GM23338 (cell line): Measurements from ENCODE around the gene TFIP11. TPM values are rescaled to one million over a fixed set of nuclear protein-coding genes. Genes with fewer than 3 reads are reported as not detected.

Experiments used
- ATAC-seq: fragments of 200-7000 bp; cut with Tn5 transposase; 3 replicates; pipeline ENCODE4 v1.9.1; 2020
- DNase-seq: peaks from one replicate; pipeline ENCODE4 v3.0.0-alpha.2; 2015; ENCODE audit warnings: low spot score
- H2AFZ ChIP-seq: fragments of 200-600 bp; sonication (generic); 2 replicates; pipeline ENCODE4 v1.8.0; 2016; ENCODE audit warnings: antibody characterized with exemption, mild to moderate bottlenecking, moderate library complexity
- H3F3A ChIP-seq: fragments of 200-600 bp; sonication (generic); replicated peaks from 2 replicates; pipeline ENCODE4 v1.8.0; 2017; ENCODE audit warnings: antibody characterized with exemption, mixed run types, low read depth
- H3K27ac ChIP-seq: fragments of 200-600 bp; sonication (generic); 2 replicates; pipeline ENCODE4 v1.6.1; 2016; ENCODE audit warnings: low read depth
- H3K27me3 ChIP-seq: fragments of 200-600 bp; sonication (generic); 2 replicates; pipeline ENCODE4 v1.8.0; 2016; ENCODE audit warnings: mild to moderate bottlenecking, mixed run types, moderate library complexity; ENCODE audit not compliant: insufficient read depth
- H3K36me3 ChIP-seq: fragments of 200-600 bp; sonication (generic); 2 replicates; pipeline ENCODE4 v1.8.0; 2016; ENCODE audit warnings: mild to moderate bottlenecking; ENCODE audit not compliant: insufficient read depth
- H3K4me1 ChIP-seq: fragments of 200-600 bp; sonication (generic); 2 replicates; pipeline ENCODE4 v1.8.0; 2016; ENCODE audit warnings: mild to moderate bottlenecking, moderate library complexity; ENCODE audit not compliant: insufficient read depth
- H3K4me2 ChIP-seq: fragments of 200-600 bp; sonication (generic); 2 replicates; pipeline ENCODE4 v1.7.1; 2017; ENCODE audit warnings: mixed run types
- H3K4me3 ChIP-seq: fragments of 200-600 bp; sonication (generic); 2 replicates; pipeline ENCODE4 v1.6.1; 2016; ENCODE audit warnings: mixed run types
- H3K79me2 ChIP-seq: fragments of 200-600 bp; sonication (generic); replicated peaks from 2 replicates; pipeline ENCODE4 v1.8.0; 2017; ENCODE audit warnings: mild to moderate bottlenecking; ENCODE audit not compliant: insufficient read depth
- H3K9me2 ChIP-seq: fragments of 200-600 bp; sonication (generic); 2 replicates; pipeline ENCODE4 v1.8.0; 2017; ENCODE audit not compliant: insufficient read depth
- H4K20me1 ChIP-seq: fragments of 200-600 bp; sonication (generic); replicated peaks from 2 replicates; pipeline ENCODE4 v1.8.0; 2017; ENCODE audit warnings: mild to moderate bottlenecking; ENCODE audit not compliant: insufficient read depth
- H3K27ac Mint-ChIP-seq: 2 replicates; pipeline ENCODE4 v1.8.0; 2020; ENCODE audit warnings: inconsistent platforms, mild to moderate bottlenecking, moderate library complexity, mixed read lengths
- H3K27me3 Mint-ChIP-seq: 3 replicates; pipeline ENCODE4 v1.8.0; 2022; ENCODE audit warnings: low read depth, mild to moderate bottlenecking, moderate library complexity, mixed read lengths, inconsistent platforms; ENCODE audit not compliant: insufficient read depth, poor library complexity
- H3K36me3 Mint-ChIP-seq: 3 replicates; pipeline ENCODE4 v1.8.0; 2021; ENCODE audit warnings: low read depth, mild to moderate bottlenecking, inconsistent platforms, moderate library complexity, mixed read lengths
- H3K4me1 Mint-ChIP-seq: 3 replicates; pipeline ENCODE4 v1.8.0; 2020; ENCODE audit warnings: mild to moderate bottlenecking, inconsistent platforms, mixed read lengths
- H3K4me3 Mint-ChIP-seq: 3 replicates; pipeline ENCODE4 v1.8.0; 2021; ENCODE audit warnings: moderate library complexity, mild to moderate bottlenecking, inconsistent platforms, mixed read lengths
- H3K9me3 Mint-ChIP-seq: 3 replicates; pipeline ENCODE4 v1.8.0; 2020; ENCODE audit warnings: moderate library complexity, mild to moderate bottlenecking, inconsistent platforms, mixed read lengths
- CREB1 ChIP-seq: fragments of 250-450 bp; sonication (Bioruptor Pico); IDR thresholded peaks from 2 replicates; pipeline ENCODE4 v1.5.0; 2020; ENCODE audit warnings: low read depth, mild to moderate bottlenecking, moderate library complexity
- JUNB ChIP-seq: IDR thresholded peaks from one replicate; pipeline ENCODE4 v1.6.1; 2016; ENCODE audit warnings: antibody characterized with exemption; ENCODE audit not compliant: unreplicated experiment
- POLR2AphosphoS5 ChIP-seq: IDR thresholded peaks from 2 replicates; pipeline ENCODE4 v1.6.1; 2016; ENCODE audit warnings: antibody characterized with exemption, low read depth
- STAT1 ChIP-seq: IDR thresholded peaks from one replicate; pipeline ENCODE4 v1.6.1; 2016; ENCODE audit warnings: antibody characterized with exemption; ENCODE audit not compliant: unreplicated experiment
- ZNF114 ChIP-seq: fragments of 250-450 bp; sonication (Bioruptor Pico); IDR thresholded peaks from 2 replicates; pipeline ENCODE4 v1.5.0; 2020; ENCODE audit warnings: mild to moderate bottlenecking, moderate library complexity
- ZNF462 ChIP-seq: fragments of 250-450 bp; sonication (Bioruptor Pico); IDR thresholded peaks from 2 replicates; pipeline ENCODE4 v1.5.0; 2020; ENCODE audit warnings: mild to moderate bottlenecking, moderate library complexity
- polyA plus RNA-seq: library from polyadenylated mRNA; unstranded; fragments of >200 nt; fragmentation: Nextera tagmentation; extraction: Ambion mirVana; gene quantifications from 2 replicates; pipeline ENCODE4 v1.2.1, GENCODE V29; 2016
- total RNA-seq: library from RNA; depleted of rRNA; stranded (reverse); fragments of >200 nt; shearing (Covaris generic); gene quantifications from 2 replicates; pipeline ENCODE4 v1.2.3, GENCODE V29; 2014
- TF ChIP-seq, protein P1 (sequence below), 2 experiments: fragments of 200-600 bp in 1 of 2; sonication (generic) in 1 of 2; conservative IDR thresholded peaks; 2 replicates each; pipeline versions ENCODE4 v1.5.1 to v1.6.1; 2016 to 2017; ENCODE audit warnings: antibody characterized with exemption in 2 of 2, low read depth in 2 of 2, mild to moderate bottlenecking in 2 of 2, moderate library complexity in 1 of 2
- TF ChIP-seq, protein P2 (sequence below): IDR thresholded peaks from one replicate; pipeline ENCODE4 v1.6.1; 2018; ENCODE audit warnings: antibody characterized with exemption; ENCODE audit not compliant: unreplicated experiment

The TFIP11 gene
- total and polyA plus RNA-seq, 2 experiments from 2014 or later = 17.1 to 26.2 TPM

DNA sequence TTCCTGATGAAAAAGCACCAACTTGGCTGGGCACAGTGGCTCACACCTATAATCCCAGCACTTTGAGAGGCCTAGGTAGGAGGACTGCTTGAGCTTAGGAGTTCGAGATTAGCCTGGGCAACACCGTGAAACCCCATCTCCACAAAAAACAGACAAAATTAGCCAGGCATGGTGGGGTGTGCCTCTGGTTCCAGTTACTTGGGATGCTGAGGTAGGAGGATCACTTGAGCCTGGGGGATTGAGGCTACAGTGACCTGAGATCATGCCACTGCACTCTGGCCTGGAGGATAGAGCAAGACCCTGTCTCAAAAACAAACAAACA, 31.7 kb downstream of the TFIP11 start:
- Mint-ChIP-seq H3K4me3 (no peak overlapping the region), H3K27me3 (peaks cover 2% of the 10 kb centered on the region), H3K27ac (0 out of 2 replicates have a peak overlapping the region, but pooled peaks have one; percentile 10), H3K4me1 (peaks cover 41% of the 10 kb centered on the region), H3K9me3 (0 out of 3 replicates have a peak, but pooled peaks cover 2% of the 10 kb centered on the region), H3K36me3 (peaks cover 33% of the 10 kb centered on the region)
- Histone ChIP-seq H4K20me1 (peaks cover 10% of the 10 kb centered on the region), H2AFZ (no peak overlapping the region), H3K4me2 (0 out of 2 replicates have a peak overlapping the region, but pooled peaks have one; percentile 52), H3K36me3 (peaks cover 22% of the 10 kb centered on the region), H3K79me2 (peaks cover 61% of the 10 kb centered on the region), H3K27ac (no peak overlapping the region), H3K4me1 (peaks cover 27% of the 10 kb centered on the region), H3F3A (peaks cover 17% of the 10 kb centered on the region), H3K27me3 (no peaks in the 10 kb centered on the region), H3K9me2 (no peaks in the 10 kb centered on the region), H3K4me3 (no peak overlapping the region)
- DNase-seq = no peak
- TF ChIP-seq CREB1 = no peak
- TF ChIP-seq JUNB = no peak
- TF ChIP-seq STAT1 = no peak
- TF ChIP-seq, protein P1, sequence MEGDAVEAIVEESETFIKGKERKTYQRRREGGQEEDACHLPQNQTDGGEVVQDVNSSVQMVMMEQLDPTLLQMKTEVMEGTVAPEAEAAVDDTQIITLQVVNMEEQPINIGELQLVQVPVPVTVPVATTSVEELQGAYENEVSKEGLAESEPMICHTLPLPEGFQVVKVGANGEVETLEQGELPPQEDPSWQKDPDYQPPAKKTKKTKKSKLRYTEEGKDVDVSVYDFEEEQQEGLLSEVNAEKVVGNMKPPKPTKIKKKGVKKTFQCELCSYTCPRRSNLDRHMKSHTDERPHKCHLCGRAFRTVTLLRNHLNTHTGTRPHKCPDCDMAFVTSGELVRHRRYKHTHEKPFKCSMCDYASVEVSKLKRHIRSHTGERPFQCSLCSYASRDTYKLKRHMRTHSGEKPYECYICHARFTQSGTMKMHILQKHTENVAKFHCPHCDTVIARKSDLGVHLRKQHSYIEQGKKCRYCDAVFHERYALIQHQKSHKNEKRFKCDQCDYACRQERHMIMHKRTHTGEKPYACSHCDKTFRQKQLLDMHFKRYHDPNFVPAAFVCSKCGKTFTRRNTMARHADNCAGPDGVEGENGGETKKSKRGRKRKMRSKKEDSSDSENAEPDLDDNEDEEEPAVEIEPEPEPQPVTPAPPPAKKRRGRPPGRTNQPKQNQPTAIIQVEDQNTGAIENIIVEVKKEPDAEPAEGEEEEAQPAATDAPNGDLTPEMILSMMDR (conservative IDR thresholded peaks at IDR 0.05; ENCODE audit: low read depth in 2 of 2) = no peak
- TF ChIP-seq ZNF114 (CRISPR knock-in tag) = no peak
- ATAC-seq = no peak

GRCh38 chr22:26479792-26480610, 32.3 kb downstream of the TFIP11 start:
- H3K27ac ChIP-seq = no peak overlapping the region
- H3K4me2 ChIP-seq = peak overlapping the region; percentile 52

More at GRCh38 chr22:26479792-26480610, 32.3 kb downstream of the TFIP11 start:
- no peak for TF ChIP-seq POLR2AphosphoS5
- no peak for TF ChIP-seq ZNF462 (CRISPR knock-in tag)
- TF ChIP-seq, protein P2, sequence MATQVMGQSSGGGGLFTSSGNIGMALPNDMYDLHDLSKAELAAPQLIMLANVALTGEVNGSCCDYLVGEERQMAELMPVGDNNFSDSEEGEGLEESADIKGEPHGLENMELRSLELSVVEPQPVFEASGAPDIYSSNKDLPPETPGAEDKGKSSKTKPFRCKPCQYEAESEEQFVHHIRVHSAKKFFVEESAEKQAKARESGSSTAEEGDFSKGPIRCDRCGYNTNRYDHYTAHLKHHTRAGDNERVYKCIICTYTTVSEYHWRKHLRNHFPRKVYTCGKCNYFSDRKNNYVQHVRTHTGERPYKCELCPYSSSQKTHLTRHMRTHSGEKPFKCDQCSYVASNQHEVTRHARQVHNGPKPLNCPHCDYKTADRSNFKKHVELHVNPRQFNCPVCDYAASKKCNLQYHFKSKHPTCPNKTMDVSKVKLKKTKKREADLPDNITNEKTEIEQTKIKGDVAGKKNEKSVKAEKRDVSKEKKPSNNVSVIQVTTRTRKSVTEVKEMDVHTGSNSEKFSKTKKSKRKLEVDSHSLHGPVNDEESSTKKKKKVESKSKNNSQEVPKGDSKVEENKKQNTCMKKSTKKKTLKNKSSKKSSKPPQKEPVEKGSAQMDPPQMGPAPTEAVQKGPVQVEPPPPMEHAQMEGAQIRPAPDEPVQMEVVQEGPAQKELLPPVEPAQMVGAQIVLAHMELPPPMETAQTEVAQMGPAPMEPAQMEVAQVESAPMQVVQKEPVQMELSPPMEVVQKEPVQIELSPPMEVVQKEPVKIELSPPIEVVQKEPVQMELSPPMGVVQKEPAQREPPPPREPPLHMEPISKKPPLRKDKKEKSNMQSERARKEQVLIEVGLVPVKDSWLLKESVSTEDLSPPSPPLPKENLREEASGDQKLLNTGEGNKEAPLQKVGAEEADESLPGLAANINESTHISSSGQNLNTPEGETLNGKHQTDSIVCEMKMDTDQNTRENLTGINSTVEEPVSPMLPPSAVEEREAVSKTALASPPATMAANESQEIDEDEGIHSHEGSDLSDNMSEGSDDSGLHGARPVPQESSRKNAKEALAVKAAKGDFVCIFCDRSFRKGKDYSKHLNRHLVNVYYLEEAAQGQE = no peak
- no peak for TF ChIP-seq ZNF114 (CRISPR knock-in tag)
- Histone ChIP-seq H3K27me3 (no peaks in the 10 kb centered on the region), H3F3A (peaks cover 15% of the 10 kb centered on the region), H2AFZ (no peak overlapping the region), H3K4me1 (peaks cover 27% of the 10 kb centered on the region), H3K9me2 (no peaks in the 10 kb centered on the region), H3K36me3 (peaks cover 23% of the 10 kb centered on the region), H4K20me1 (peaks cover 8% of the 10 kb centered on the region), H3K79me2 (peaks cover 56% of the 10 kb centered on the region), H3K4me3 (no peak overlapping the region)
- peak overlapping the region; percentile 9 for H3K27ac Mint-ChIP-seq
- peaks cover 34% of the 10 kb centered on the region for H3K36me3 Mint-ChIP-seq
- peak overlapping the region; percentile 21 for H3K4me3 Mint-ChIP-seq
- peaks cover 2% of the 10 kb centered on the region for H3K27me3 Mint-ChIP-seq
- DNase-seq (no peak), ATAC-seq (no peak)
- 0 out of 3 replicates have a peak, but pooled peaks cover 2% of the 10 kb centered on the region for H3K9me3 Mint-ChIP-seq
- peaks cover 36% of the 10 kb centered on the region for H3K4me1 Mint-ChIP-seq
